Stimulated activated naive CD8-positive, alpha-beta T cell treated with anti-CD3 and anti-CD28 coated beads, Interleukin-15, amount 100 ng/mL, for 72 hours (primary cell): ENCODE data around the gene TMOD1.
"Not testable (repeated sequence)": the region's sequence is repeated elsewhere in the genome, so short reads cannot be mapped to it uniquely, and the experiment has no call there.

Experiments used
- ATAC-seq: fragments of 150-1000 bp; cut with Tn5 transposase; 2 replicates; pipeline ENCODE4 v1.10.0; 2021; ENCODE audit warnings: mild to moderate bottlenecking, moderate library complexity
- DNase-seq, 2 donors: peaks; one replicate each; pipeline ENCODE4 v3.0.0; 2021 to 2022
- H3K27ac Mint-ChIP-seq, 2 donors: one replicate each; pipeline ENCODE4 v1.8.0; 2022; ENCODE audit warnings: mild to moderate bottlenecking in 2 of 2, mixed read lengths in 2 of 2, moderate library complexity in 2 of 2
- H3K27me3 Mint-ChIP-seq: one replicate; pipeline ENCODE4 v1.8.0; 2022; ENCODE audit warnings: mixed read lengths
- H3K4me1 Mint-ChIP-seq: one replicate; pipeline ENCODE4 v1.8.0; 2022; ENCODE audit warnings: mild to moderate bottlenecking, mixed read lengths
- H3K4me3 Mint-ChIP-seq, 2 donors: one replicate each; pipeline ENCODE4 v1.8.0; 2022; ENCODE audit warnings: mild to moderate bottlenecking in 2 of 2, mixed read lengths in 2 of 2, moderate library complexity in 1 of 2
- H3K9me3 Mint-ChIP-seq, 2 donors: one replicate each; pipeline ENCODE4 v1.8.0; 2022; ENCODE audit warnings: mixed read lengths in 2 of 2

Gene TMOD1

DNA sequence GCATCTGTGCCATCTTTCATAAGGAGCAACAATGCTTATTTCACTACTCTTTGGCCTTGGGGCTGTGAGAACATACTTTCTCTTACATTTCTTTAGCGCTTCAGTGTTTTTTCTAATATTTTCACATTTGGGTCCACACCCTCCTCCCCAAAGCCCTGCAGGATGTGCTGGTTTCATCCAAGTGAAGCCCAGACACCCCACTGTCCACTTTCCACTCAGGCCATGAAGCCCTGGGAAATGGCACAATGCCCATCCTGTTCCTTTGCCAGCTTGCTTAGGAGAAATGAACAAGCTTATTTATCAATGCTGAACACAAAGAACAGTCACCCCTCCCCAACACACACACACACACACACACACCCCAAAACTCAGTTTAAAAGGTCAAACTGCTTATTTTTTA is 17.3 kb upstream of the TMOD1 start:
- H3K4me3 Mint-ChIP-seq = no peak overlapping the region
- H3K27ac Mint-ChIP-seq = no peak overlapping the region
- no peak for DNase-seq
- H3K4me1 Mint-ChIP-seq = no peaks in the 10 kb centered on the region
- ATAC-seq = no peak
- H3K9me3 Mint-ChIP-seq = peaks cover 7 to 9% of the 10 kb centered on the region in 2 donors
- no peaks in the 10 kb centered on the region for H3K27me3 Mint-ChIP-seq

- no peak overlapping the region for H3K27ac Mint-ChIP-seq
- H3K4me3 Mint-ChIP-seq = no peak overlapping the region
- ATAC-seq (no peak), DNase-seq (no peak)
- no peaks in the 10 kb centered on the region for H3K27me3 Mint-ChIP-seq
- H3K9me3 Mint-ChIP-seq = peaks cover 11 to 15% of the 10 kb centered on the region in 2 donors
- no peaks in the 10 kb centered on the region for H3K4me1 Mint-ChIP-seq
Observed at GRCh38 chr9:97487107-97487506, 14.4 kb upstream of the TMOD1 start.

DNA sequence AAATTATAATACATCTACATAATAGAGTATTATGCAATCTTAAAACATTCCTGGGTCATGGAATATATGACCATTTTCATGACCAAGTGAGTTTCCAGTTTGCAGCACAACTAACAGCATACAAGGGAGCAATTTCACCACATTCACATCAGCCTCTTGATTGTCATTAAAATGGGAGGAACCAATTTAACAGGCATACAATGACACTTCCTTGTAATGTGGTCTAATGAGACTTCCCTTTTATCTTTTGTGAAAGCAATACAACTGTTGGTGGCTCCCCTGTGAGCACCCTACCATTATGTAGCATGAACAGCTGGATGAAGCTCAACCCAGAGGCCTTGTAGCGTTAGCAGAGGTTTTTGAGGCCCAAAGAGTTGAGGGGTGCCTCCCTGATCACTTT is 13.6 kb upstream of the TMOD1 start:
- DNase-seq (no peak), ATAC-seq (no peak)
- H3K4me1 Mint-ChIP-seq = no peaks in the 10 kb centered on the region
- H3K4me3 Mint-ChIP-seq = no peak overlapping the region
- H3K27ac Mint-ChIP-seq = no peak overlapping the region
- no peaks in the 10 kb centered on the region for H3K27me3 Mint-ChIP-seq
- peaks cover 11 to 15% of the 10 kb centered on the region in 2 donors for H3K9me3 Mint-ChIP-seq

DNA sequence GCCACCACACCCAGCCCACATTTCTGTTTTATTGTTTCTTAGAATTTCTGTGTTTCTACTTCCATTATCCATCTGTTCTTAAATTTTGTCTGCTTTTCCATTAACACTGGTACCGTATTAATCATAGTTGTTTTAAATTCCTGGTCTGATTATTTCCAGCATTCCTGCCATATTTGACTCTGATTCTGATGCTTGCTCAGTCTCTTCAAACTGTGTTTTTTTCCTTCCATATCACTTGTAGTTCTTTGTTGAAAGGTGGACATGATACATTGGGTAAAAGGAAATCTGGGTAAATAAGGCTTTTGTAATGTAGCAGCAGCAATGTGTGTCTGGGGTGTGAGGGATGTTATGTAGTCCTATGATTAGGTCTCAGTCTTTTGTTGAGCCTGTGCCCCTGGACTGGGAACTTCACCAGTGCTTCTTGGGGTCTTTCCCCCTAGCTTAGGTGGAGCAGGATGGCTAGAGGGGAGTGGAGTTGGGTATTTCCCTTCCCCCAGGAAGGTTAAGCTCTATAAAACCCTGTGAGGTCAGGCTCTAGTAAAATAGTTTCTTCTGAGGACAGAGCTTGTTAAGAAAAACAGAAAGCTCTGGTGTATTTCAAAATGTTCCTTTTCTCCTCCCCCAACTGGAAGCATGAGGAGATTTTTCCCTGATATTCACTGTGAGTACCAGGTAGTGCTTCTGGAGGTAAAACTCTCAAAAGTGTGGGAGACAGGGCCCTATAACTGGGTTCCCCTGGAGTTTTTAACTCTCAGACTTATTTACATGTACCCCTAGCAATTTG is 10.1 kb upstream of the TMOD1 start:
- no peaks in the 10 kb centered on the region for H3K27me3 Mint-ChIP-seq
- DNase-seq (no peak), ATAC-seq (no peak)
- H3K27ac Mint-ChIP-seq = no peak overlapping the region
- H3K4me3 Mint-ChIP-seq = no peak overlapping the region
- H3K4me1 Mint-ChIP-seq = no peaks in the 10 kb centered on the region
- H3K9me3 Mint-ChIP-seq = peaks cover 11 to 15% of the 10 kb centered on the region in 2 donors

DNA sequence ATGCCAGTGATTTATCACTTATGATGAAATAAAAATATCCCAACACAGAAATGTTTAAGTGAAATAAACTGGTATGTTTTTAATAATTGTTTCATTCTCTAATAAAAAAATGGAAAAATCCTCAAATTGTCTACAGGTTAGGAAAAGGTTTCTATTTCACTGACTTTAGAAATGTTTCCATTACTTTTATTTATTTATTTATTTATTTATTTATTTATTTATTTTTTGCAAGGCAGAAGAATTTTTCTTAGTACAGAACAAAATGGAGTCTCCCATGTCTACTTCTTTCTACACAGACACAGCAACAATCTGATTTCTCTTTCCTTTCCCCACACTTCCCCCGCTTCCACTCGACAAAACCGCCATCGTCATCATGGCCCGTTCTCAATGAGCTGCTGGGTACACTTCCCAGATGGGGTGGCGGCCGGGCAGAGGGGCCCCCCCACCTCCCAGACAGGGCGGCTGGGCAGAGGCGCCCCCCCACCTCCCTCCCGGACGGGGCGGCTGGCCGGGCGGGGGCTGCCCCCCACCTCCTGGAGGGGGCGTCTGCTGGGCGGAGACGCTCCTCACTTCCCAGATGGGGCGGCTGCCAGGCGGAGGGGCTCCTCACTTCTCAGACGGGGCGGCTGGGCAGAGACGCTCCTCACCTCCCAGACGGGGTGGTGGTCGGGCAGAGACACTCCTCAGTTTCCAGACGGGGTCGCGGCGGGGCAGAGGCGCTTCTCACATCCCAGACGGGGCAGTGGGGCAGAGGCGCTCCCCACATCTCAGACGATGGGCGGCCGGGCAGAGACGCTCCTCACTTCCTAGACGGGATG is 3.7 kb upstream of the TMOD1 start:
- ATAC-seq, H3K27ac Mint-ChIP-seq, H3K4me3 Mint-ChIP-seq, DNase-seq, H3K4me1 Mint-ChIP-seq, H3K9me3 Mint-ChIP-seq: not testable (repeated sequence)
- peaks cover 22% of the 10 kb centered on the region for H3K27me3 Mint-ChIP-seq

DNA sequence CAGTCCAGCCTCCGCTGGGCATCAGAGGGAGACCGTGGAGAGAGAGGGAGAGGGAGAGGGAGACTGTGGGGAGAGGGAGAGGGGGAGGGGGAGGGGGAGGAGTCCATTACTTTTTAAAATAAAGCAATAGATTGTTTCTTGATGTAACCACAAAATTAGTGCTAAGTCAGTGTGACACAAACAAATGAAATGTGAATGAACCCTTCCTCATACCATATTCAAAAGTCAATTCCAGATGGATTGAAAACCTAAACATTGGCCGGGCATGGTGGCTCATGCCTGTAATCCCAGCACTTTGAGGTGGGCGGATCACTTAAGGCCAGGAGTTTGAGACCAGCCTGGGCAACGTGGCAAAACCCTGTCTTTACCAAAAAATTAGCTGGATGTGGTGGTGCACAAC is 2.6 kb upstream of the TMOD1 start:
- not testable (repeated sequence) for H3K4me3 Mint-ChIP-seq, ATAC-seq, DNase-seq, H3K27ac Mint-ChIP-seq, H3K9me3 Mint-ChIP-seq
- peaks cover 16% of the 10 kb centered on the region for H3K4me1 Mint-ChIP-seq
- peaks cover 22% of the 10 kb centered on the region for H3K27me3 Mint-ChIP-seq

GRCh38 chr9:97500263-97500662 is 1.2 kb upstream of the TMOD1 start:
- Mint-ChIP-seq H3K4me1 (peaks cover 16% of the 10 kb centered on the region), H3K9me3 (no peaks in the 10 kb centered on the region), H3K27me3 (peaks cover 22% of the 10 kb centered on the region), H3K27ac (no peak overlapping the region), H3K4me3 (peak overlapping the region in 1 of 2 donors; percentile 20)
- no peak for ATAC-seq
- no peak for DNase-seq

DNA sequence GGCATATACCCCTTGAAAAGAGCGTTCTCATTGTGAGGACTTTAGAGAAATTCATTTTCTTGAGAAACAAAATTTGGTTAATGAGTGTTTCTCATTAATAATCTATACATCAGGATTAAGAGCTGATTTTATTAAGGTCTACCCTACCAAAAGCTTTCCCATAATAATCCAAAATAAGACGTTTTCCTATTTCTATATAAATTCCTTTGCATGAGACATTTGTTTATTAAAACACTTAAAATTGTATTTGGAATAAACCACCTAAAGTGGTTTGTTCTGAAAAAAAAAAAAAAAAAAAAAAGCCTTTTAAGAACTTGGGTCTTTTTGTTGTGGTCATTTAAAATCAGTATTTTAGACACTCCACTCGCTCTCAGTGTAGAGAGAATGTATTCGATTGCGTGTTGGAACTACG is 695 bp upstream of the TMOD1 start:
- Mint-ChIP-seq H3K9me3 (no peaks in the 10 kb centered on the region), H3K4me3 (peak overlapping the region; percentile 60 to 66), H3K4me1 (peaks cover 16% of the 10 kb centered on the region), H3K27ac (no peak overlapping the region), H3K27me3 (peaks cover 22% of the 10 kb centered on the region)
- DNase-seq (no peak), ATAC-seq (no peak)

- Mint-ChIP-seq H3K27me3 (peaks cover 22% of the 10 kb centered on the region), H3K4me3 (peak overlapping the region; percentile 31 to 53)
Observed at GRCh38 chr9:97501972-97502221, 431 bp downstream of the TMOD1 start.

GRCh38 chr9:97502222-97502983 is 937 bp downstream of the TMOD1 start:
- Mint-ChIP-seq H3K4me1 (peaks cover 16% of the 10 kb centered on the region), H3K27ac (no peak overlapping the region), H3K9me3 (no peaks in the 10 kb centered on the region), H3K4me3 (peak overlapping the region; percentile 33 to 53), H3K27me3 (peaks cover 22% of the 10 kb centered on the region)
- ATAC-seq (peak; percentile 56), DNase-seq (peak in 1 of 2 donors; percentile 22)

More at GRCh38 chr9:97501972-97502221, 431 bp downstream of the TMOD1 start:
- H3K4me1 Mint-ChIP-seq = peaks cover 16% of the 10 kb centered on the region
- no peak overlapping the region for H3K27ac Mint-ChIP-seq
- ATAC-seq (peak; percentile 30), DNase-seq (no peak)
- no peaks in the 10 kb centered on the region for H3K9me3 Mint-ChIP-seq

- peaks cover 16% of the 10 kb centered on the region for H3K4me1 Mint-ChIP-seq
- peaks cover 22% of the 10 kb centered on the region for H3K27me3 Mint-ChIP-seq
- H3K4me3 Mint-ChIP-seq = peak overlapping the region; percentile 33 to 53
- H3K9me3 Mint-ChIP-seq = no peaks in the 10 kb centered on the region
- ATAC-seq (no peak), DNase-seq (no peak)
- H3K27ac Mint-ChIP-seq = no peak overlapping the region
Observed at GRCh38 chr9:97502984-97503861, 1.8 kb downstream of the TMOD1 start.

- H3K27ac Mint-ChIP-seq = no peak overlapping the region
- peaks cover 22% of the 10 kb centered on the region for H3K27me3 Mint-ChIP-seq
Observed at GRCh38 chr9:97503862-97504210, 2.4 kb downstream of the TMOD1 start.

DNA sequence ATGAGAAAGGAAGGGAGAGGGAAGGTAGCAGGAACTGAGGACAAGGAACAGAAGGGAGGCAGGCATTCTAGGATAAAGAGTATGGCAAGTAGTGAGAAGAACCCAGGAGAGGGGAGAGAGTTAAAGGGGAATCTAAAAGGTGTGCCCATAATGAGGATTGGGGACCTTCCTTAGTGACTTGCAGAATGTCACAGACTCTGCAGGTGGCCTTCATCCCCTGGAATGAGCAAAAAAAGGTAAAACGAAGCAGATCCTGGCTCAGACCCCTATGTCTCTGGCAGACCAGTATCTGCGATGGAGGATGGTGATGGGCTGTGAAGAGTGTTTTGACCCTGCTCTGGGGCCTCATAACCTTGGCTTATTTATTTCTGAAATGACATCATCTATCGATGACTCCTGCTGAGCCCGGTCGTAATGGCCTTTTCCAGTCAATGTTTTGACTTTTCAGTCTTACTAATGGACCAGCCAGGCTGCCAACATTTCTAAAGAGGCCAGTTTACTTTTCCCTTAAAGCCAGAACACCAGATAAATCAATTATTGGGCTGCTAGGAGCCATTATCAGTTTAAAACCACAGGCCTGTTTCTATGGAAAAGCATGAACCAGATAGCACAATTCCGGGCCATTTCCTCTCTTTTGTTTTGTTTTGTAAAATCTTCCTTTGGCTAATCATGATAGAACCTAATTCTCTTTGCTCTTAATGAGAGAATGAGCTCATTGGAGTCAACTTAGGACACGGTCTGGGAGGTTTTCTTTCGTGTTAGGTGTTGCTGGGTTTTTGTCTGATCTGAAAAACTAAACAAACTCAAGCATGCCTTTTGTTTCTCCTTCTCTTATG is 3.1 kb downstream of the TMOD1 start:
- DNase-seq = no peak
- no peak overlapping the region for H3K4me3 Mint-ChIP-seq
- peaks cover 16% of the 10 kb centered on the region for H3K4me1 Mint-ChIP-seq
- H3K27ac Mint-ChIP-seq = no peak overlapping the region
- H3K27me3 Mint-ChIP-seq = peaks cover 17% of the 10 kb centered on the region
- H3K9me3 Mint-ChIP-seq = no peaks in the 10 kb centered on the region
- ATAC-seq = no peak

More at GRCh38 chr9:97503862-97504210, 2.4 kb downstream of the TMOD1 start:
- Mint-ChIP-seq H3K9me3 (no peaks in the 10 kb centered on the region), H3K4me1 (peaks cover 16% of the 10 kb centered on the region), H3K4me3 (no peak overlapping the region)
- ATAC-seq = no peak
- DNase-seq = no peak

DNA sequence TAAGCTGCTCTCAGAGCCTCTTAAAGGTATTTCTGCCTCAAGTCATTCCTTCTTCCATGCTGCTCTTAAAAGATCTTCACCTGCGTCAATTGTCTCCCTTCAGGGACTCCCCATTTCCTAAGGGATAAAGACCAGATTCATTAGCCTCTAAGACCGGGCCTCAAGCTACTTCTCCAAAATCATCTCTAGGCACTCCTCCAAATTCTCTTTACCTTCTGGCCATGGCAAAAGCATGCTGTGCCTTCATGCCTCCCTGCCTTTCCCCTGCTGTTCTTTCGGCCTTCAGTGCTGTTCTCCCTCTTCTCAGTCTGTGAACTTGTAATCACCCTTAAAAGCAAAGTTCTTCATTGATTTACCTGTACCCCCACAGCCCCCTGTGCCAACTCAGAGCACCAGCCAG is 4.4 kb downstream of the TMOD1 start:
- peaks cover 21% of the 10 kb centered on the region for H3K4me1 Mint-ChIP-seq
- H3K27ac Mint-ChIP-seq = no peak overlapping the region
- ATAC-seq (no peak), DNase-seq (no peak)
- peaks cover 5% of the 10 kb centered on the region for H3K27me3 Mint-ChIP-seq
- H3K4me3 Mint-ChIP-seq = no peak overlapping the region
- no peaks in the 10 kb centered on the region for H3K9me3 Mint-ChIP-seq
